Uterus (tissue), 2 donors: ENCODE data around the gene MSL1.

Experiments
- CTCF ChIP-seq, 4 experiments: fragments of 200-600 bp in 2 of 4; fragments of 450-650 bp in 2 of 4; sonication (generic) in 2 of 4; IDR thresholded peaks; one replicate each; pipeline ENCODE4 v1.5.1; 2016 to 2019; ENCODE audit warnings: antibody characterized with exemption in 4 of 4, mild to moderate bottlenecking in 2 of 4, moderate library complexity in 1 of 4
- POLR2A ChIP-seq, 2 donors: fragments of 450-650 bp; IDR thresholded peaks; one replicate each; pipeline ENCODE4 v1.6.1; 2016; ENCODE audit warnings: antibody characterized with exemption in 2 of 2, mild to moderate bottlenecking in 1 of 2, moderate library complexity in 1 of 2

DNA sequence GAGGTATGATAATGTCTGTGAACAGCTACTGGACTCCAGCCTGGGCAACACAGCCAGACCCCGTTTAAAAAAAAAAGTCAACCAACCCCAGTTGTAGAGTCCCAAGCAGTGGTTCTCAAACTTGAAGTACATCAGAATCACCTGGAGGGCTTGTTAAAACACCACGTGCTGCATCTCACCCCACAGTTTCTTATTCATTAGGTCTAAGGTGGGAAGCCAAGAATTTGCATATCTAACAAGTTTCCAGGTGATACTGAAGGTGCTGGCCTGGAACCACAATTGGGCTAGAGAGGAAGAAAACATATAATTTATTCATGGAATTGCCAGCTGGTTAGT lies 6.7 kb upstream of the MSL1 start:
- no peak for TF ChIP-seq POLR2A (IDR thresholded peaks at IDR 0.05)
- no peak for TF ChIP-seq CTCF (IDR thresholded peaks at IDR 0.05)
